Measurements from ENCODE around the gene DUS3L.
"Not testable (repeated sequence)": the region's sequence is repeated elsewhere in the genome, so short reads cannot be mapped to it uniquely, and the experiment has no call there.

The DUS3L gene

GRCh38 chr19:5767949-5768348 is 23.0 kb downstream of the DUS3L start:
- DNase-seq = no peak

GRCh38 chr19:5765220-5765619 is 25.7 kb downstream of the DUS3L start:
- DNase-seq = no peak

GRCh38 chr19:5762608-5763217 is 28.2 kb downstream of the DUS3L start:
- DNase-seq = no peak

GRCh38 chr19:5753743-5754142 is 37.2 kb downstream of the DUS3L start:
- no peak for DNase-seq

- no peak for DNase-seq
Observed at GRCh38 chr19:5751709-5752108, 39.3 kb downstream of the DUS3L start.

GRCh38 chr19:5749505-5749904 is 41.5 kb downstream of the DUS3L start:
- DNase-seq = no peak

- DNase-seq = not testable (repeated sequence)
Observed at GRCh38 chr19:5748920-5749319, 42.0 kb downstream of the DUS3L start.

- not testable (repeated sequence) for DNase-seq
Observed at GRCh38 chr19:5744999-5745398, 46.0 kb downstream of the DUS3L start.

- no peak for DNase-seq
Observed at GRCh38 chr19:5743630-5744029, 47.3 kb downstream of the DUS3L start.

- no peak for DNase-seq
Observed at GRCh38 chr19:5742051-5742450, 48.9 kb downstream of the DUS3L start.

GRCh38 chr19:5738423-5738822 is 52.5 kb downstream of the DUS3L start:
- no peak for DNase-seq
